CD4-positive, alpha-beta memory T cell (primary cell): Measurements from ENCODE around the gene CCNJ. TPM values are rescaled to one million over a fixed set of nuclear protein-coding genes. Genes with fewer than 3 reads are reported as not detected.

Source experiments
- CTCF ChIA-PET: fragments of 350-600 bp; sonication (Branson Sonifier 250); formaldehyde crosslinking; loops from one replicate; lab custom pipeline; 2021; ENCODE audit warnings: inconsistent platforms; ENCODE audit not compliant: partially characterized antibody; lab: Charles Lee
- POLR2A ChIA-PET: fragments of 350-600 bp; sonication (Branson Sonifier 250); formaldehyde crosslinking; loops from one replicate; lab custom pipeline; 2021; ENCODE audit not compliant: partially characterized antibody; lab: Charles Lee
- DNase-seq, 5 donors: peaks; one replicate each; pipeline versions ENCODE4 v3.0.0 to v3.0.0-alpha.2; 2020 to 2022; ENCODE audit warnings: mixed read lengths in 1 of 5
- H3K27ac ChIP-seq: one replicate; pipeline ENCODE4 v1.7.0; 2013; ENCODE audit warnings: low read depth, low read length
- H3K27me3 ChIP-seq: 2 replicates; pipeline ENCODE4 v1.7.0; 2013; ENCODE audit warnings: mild to moderate bottlenecking, low read length, moderate library complexity; ENCODE audit not compliant: insufficient read depth
- H3K36me3 ChIP-seq: 2 replicates; pipeline ENCODE4 v1.7.0; 2013; ENCODE audit warnings: mild to moderate bottlenecking, low read length, moderate library complexity; ENCODE audit not compliant: insufficient read depth
- H3K4me1 ChIP-seq: 2 replicates; pipeline ENCODE4 v1.7.0; 2013; ENCODE audit warnings: mild to moderate bottlenecking, low read length, moderate library complexity; ENCODE audit not compliant: insufficient read depth
- H3K4me3 ChIP-seq, 2 donors: one replicate each; pipeline ENCODE4 v1.7.0; 2013; ENCODE audit warnings: low read length in 2 of 2, mild to moderate bottlenecking in 1 of 2
- H3K9me3 ChIP-seq, 2 donors: one replicate each; pipeline ENCODE4 v1.7.0; 2013; ENCODE audit warnings: low read length in 2 of 2, control low read depth in 1 of 2; ENCODE audit not compliant: control insufficient read depth in 1 of 2
- H3K27ac Mint-ChIP-seq, 7 donors: one replicate each; pipeline ENCODE4 v1.8.0; 2020 to 2021; ENCODE audit warnings: mixed read lengths in 7 of 7, mild to moderate bottlenecking in 6 of 7, inconsistent platforms in 3 of 7, moderate library complexity in 3 of 7
- H3K27me3 Mint-ChIP-seq, 2 donors: one replicate each; pipeline ENCODE4 v1.8.0; 2020 to 2021; ENCODE audit warnings: mixed read lengths in 2 of 2
- H3K36me3 Mint-ChIP-seq, 2 donors: one replicate each; pipeline ENCODE4 v1.8.0; 2020 to 2021; ENCODE audit warnings: mixed read lengths in 2 of 2, inconsistent platforms in 1 of 2, mild to moderate bottlenecking in 1 of 2
- H3K4me1 Mint-ChIP-seq, 4 donors: one replicate each; pipeline ENCODE4 v1.8.0; 2020 to 2021; ENCODE audit warnings: mixed read lengths in 4 of 4, mild to moderate bottlenecking in 1 of 4
- H3K4me3 Mint-ChIP-seq, 8 donors: one replicate each; pipeline ENCODE4 v1.8.0; 2020 to 2021; ENCODE audit warnings: mixed read lengths in 8 of 8, mild to moderate bottlenecking in 7 of 8, moderate library complexity in 6 of 8, inconsistent platforms in 3 of 8
- H3K9me3 Mint-ChIP-seq, 8 donors: one replicate each; pipeline ENCODE4 v1.8.0; 2020 to 2021; ENCODE audit warnings: mixed read lengths in 8 of 8, mild to moderate bottlenecking in 5 of 8, inconsistent platforms in 3 of 8, moderate library complexity in 1 of 8
- intact Hi-C: fragments of 100-400 bp; cut with micrococcal nuclease; formaldehyde crosslinking; loops from one replicate; pipeline ENCODE4 v1.15.1; 2023
- polyA plus RNA-seq, 2 donors: library from polyadenylated mRNA; unstranded; fragments of 300-500 nt; fragmentation: Illumina TruSeq; gene quantifications; one replicate each; pipeline ENCODE4 v1.2.3, GENCODE V29; 2021
- total RNA-seq, 2 experiments: library from RNA; stranded (reverse); gene quantifications; one replicate each; pipeline ENCODE4 v1.2.3, GENCODE V29; 2021

The CCNJ gene
- total and polyA plus RNA-seq, 4 experiments from 2014 or later = 0.43 to 7.1 (median 4.2) TPM

GRCh38 chr10:96053985-96054384, 10.6 kb downstream of the CCNJ start:
- no peak for DNase-seq
- no peak overlapping the region for H3K4me3 ChIP-seq
- intact Hi-C loops = no loop called here
- H3K4me1 Mint-ChIP-seq = peaks cover 6 to 23% (median 7%) of the 10 kb centered on the region in 4 donors
- no peaks in the 10 kb centered on the region for H3K4me1 ChIP-seq
- no peak overlapping the region for H3K27ac ChIP-seq
- CTCF ChIA-PET = no interaction called here
- no peaks in the 10 kb centered on the region for H3K9me3 ChIP-seq
- no peaks in the 10 kb centered on the region for H3K27me3 ChIP-seq
- POLR2A ChIA-PET = no interaction called here
- peaks cover 22% of the 10 kb centered on the region for H3K36me3 ChIP-seq
- no peaks in the 10 kb centered on the region for H3K9me3 Mint-ChIP-seq
- H3K36me3 Mint-ChIP-seq = peaks cover 47 to 53% of the 10 kb centered on the region in 2 donors
- H3K4me3 Mint-ChIP-seq = no peak overlapping the region
- H3K27me3 Mint-ChIP-seq = no peaks in the 10 kb centered on the region
- no peak overlapping the region for H3K27ac Mint-ChIP-seq

GRCh38 chr10:96056787-96057186, 13.4 kb downstream of the CCNJ start:
- Histone ChIP-seq H3K4me1 (no peaks in the 10 kb centered on the region), H3K36me3 (peaks cover 26% of the 10 kb centered on the region), H3K27ac (no peak overlapping the region), H3K4me3 (no peak overlapping the region), H3K9me3 (no peaks in the 10 kb centered on the region), H3K27me3 (no peaks in the 10 kb centered on the region)
- Mint-ChIP-seq H3K27me3 (no peaks in the 10 kb centered on the region), H3K4me1 (peaks cover 3 to 19% (median 5%) of the 10 kb centered on the region in 4 donors), H3K36me3 (peaks cover 58% of the 10 kb centered on the region in 2 donors), H3K27ac (no peak overlapping the region), H3K4me3 (no peak overlapping the region), H3K9me3 (no peaks in the 10 kb centered on the region)
- intact Hi-C loops = no loop called here
- ChIA-PET CTCF (interaction anchor here (1.6 kb wide), 1 partner anchor 41 kb away, joined by 3 read pairs; no protein-coding TSS in a partner anchor), POLR2A (no interaction called here)
- no peak for DNase-seq

DNA sequence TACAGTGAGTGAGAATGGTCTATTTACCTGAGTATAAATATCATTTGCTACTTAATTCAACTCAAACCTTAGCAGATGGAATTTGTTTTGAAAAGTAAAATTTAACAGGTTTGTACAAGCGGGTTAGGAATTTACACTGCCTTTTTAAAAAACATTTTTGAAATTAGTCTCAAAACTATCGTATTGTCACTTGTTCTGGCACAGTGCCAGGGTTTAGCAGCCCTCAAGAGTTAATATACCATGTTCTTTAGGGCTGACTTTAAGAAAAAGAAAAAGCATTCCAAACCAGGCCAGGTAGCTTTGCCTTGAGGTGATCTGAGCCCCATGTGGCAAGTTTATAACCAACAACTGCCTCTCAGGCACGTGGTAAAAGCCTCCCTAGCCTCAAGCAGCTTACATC, 17.8 kb downstream of the CCNJ start:
- peaks cover 0 to 10% (median 0%) of the 10 kb centered on the region in 4 donors for H3K4me1 Mint-ChIP-seq
- intact Hi-C loops = no loop called here

DNA sequence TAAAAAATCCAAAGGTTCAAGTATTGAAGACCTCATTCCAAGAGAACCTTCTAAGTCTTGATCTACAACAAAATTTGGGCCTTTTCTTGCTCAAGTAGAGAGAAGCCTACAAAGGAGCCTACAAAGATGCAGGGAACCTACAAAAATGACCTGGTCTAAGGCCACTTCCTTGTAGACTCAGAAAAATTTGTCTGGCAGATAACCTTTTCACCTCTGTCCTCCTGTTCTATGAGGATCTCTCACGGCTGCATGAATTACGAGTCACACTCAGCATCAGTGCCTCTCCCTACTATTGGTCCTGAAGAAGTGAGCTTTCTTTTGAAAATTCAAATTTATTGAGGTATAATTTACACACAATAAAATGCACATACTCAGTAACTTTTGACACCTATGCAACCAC, 29.3 kb downstream of the CCNJ start:
- Histone ChIP-seq H3K4me3 (no peak overlapping the region), H3K36me3 (no peaks in the 10 kb centered on the region), H3K4me1 (no peaks in the 10 kb centered on the region), H3K27me3 (no peaks in the 10 kb centered on the region), H3K9me3 (no peaks in the 10 kb centered on the region), H3K27ac (no peak overlapping the region)
- H3K27ac Mint-ChIP-seq = peak overlapping the region in 1 of 7 donors; percentile 9
- ChIA-PET POLR2A (no interaction called here), CTCF (interaction anchor here (0.8 kb wide), 1 partner anchor 10 kb away, joined by 3 read pairs; no protein-coding TSS in a partner anchor)
- peaks cover 2 to 6% of the 10 kb centered on the region in 2 donors for H3K36me3 Mint-ChIP-seq
- H3K9me3 Mint-ChIP-seq = no peaks in the 10 kb centered on the region
- intact Hi-C loops = no loop called here
- peaks cover 6 to 12% (median 7%) of the 10 kb centered on the region in 4 donors for H3K4me1 Mint-ChIP-seq
- no peak overlapping the region for H3K4me3 Mint-ChIP-seq
- DNase-seq = no peak
- H3K27me3 Mint-ChIP-seq = no peaks in the 10 kb centered on the region

More for the DNA sequence above, 17.8 kb downstream of the CCNJ start:
- Histone ChIP-seq H3K9me3 (no peaks in the 10 kb centered on the region), H3K27ac (no peak overlapping the region), H3K4me1 (no peaks in the 10 kb centered on the region), H3K27me3 (no peaks in the 10 kb centered on the region), H3K36me3 (peaks cover 26% of the 10 kb centered on the region), H3K4me3 (no peak overlapping the region)
- no peak for DNase-seq
- POLR2A ChIA-PET = no interaction called here
- Mint-ChIP-seq H3K36me3 (peaks cover 52% of the 10 kb centered on the region in 2 donors), H3K4me3 (no peak overlapping the region), H3K27me3 (no peaks in the 10 kb centered on the region), H3K9me3 (no peaks in the 10 kb centered on the region), H3K27ac (no peak overlapping the region)
- CTCF ChIA-PET = interaction anchor here (0.9 kb wide), 1 partner anchor 191 kb away, joined by 3 read pairs; no protein-coding TSS in a partner anchor

- H3K4me3 Mint-ChIP-seq = no peak overlapping the region
- no peak for DNase-seq
- H3K27me3 Mint-ChIP-seq = no peaks in the 10 kb centered on the region
- no peaks in the 10 kb centered on the region for H3K4me1 ChIP-seq
- no peaks in the 10 kb centered on the region for H3K9me3 ChIP-seq
- H3K4me1 Mint-ChIP-seq = peaks cover 6 to 12% (median 7%) of the 10 kb centered on the region in 4 donors
- H3K4me3 ChIP-seq = no peak overlapping the region
- no peaks in the 10 kb centered on the region for H3K27me3 ChIP-seq
- POLR2A ChIA-PET = interaction anchor here (1.2 kb wide), 1 partner anchor 16 kb away, joined by 3 read pairs; no protein-coding TSS in a partner anchor
- CTCF ChIA-PET = no interaction called here
- H3K9me3 Mint-ChIP-seq = no peaks in the 10 kb centered on the region
- peaks cover 2 to 9% of the 10 kb centered on the region in 2 donors for H3K36me3 Mint-ChIP-seq
- peak overlapping the region in 1 of 7 donors; percentile 2 for H3K27ac Mint-ChIP-seq
- intact Hi-C loops = no loop called here
- no peaks in the 10 kb centered on the region for H3K36me3 ChIP-seq
- H3K27ac ChIP-seq = no peak overlapping the region
Measured at GRCh38 chr10:96073722-96074121, 30.3 kb downstream of the CCNJ start.

- no peaks in the 10 kb centered on the region for H3K4me1 ChIP-seq
- H3K27me3 Mint-ChIP-seq = no peaks in the 10 kb centered on the region
- H3K4me3 ChIP-seq = no peak overlapping the region
- H3K27me3 ChIP-seq = no peaks in the 10 kb centered on the region
- ChIA-PET POLR2A (interaction anchor here (1.5 kb wide), 1 partner anchor 31 kb away, joined by 3 read pairs; the partner anchor contains the start of gene CCNJ), CTCF (no interaction called here)
- no peaks in the 10 kb centered on the region for H3K36me3 ChIP-seq
- H3K27ac ChIP-seq = no peak overlapping the region
- H3K27ac Mint-ChIP-seq = no peak overlapping the region
- H3K9me3 ChIP-seq = no peaks in the 10 kb centered on the region
- no peak overlapping the region for H3K4me3 Mint-ChIP-seq
- peaks cover 6 to 12% (median 7%) of the 10 kb centered on the region in 4 donors for H3K4me1 Mint-ChIP-seq
- no peak for DNase-seq
- no peaks in the 10 kb centered on the region for H3K9me3 Mint-ChIP-seq
- intact Hi-C loops = no loop called here
- H3K36me3 Mint-ChIP-seq = peaks cover 3 to 18% of the 10 kb centered on the region in 2 donors
Measured at GRCh38 chr10:96074776-96075175, 31.4 kb downstream of the CCNJ start.

GRCh38 chr10:96075977-96076376, 32.6 kb downstream of the CCNJ start:
- no peak overlapping the region for H3K4me3 Mint-ChIP-seq

More at GRCh38 chr10:96075977-96076376, 32.6 kb downstream of the CCNJ start:
- Mint-ChIP-seq H3K9me3 (no peaks in the 10 kb centered on the region), H3K27ac (peak overlapping the region in 1 of 7 donors; percentile 9), H3K4me1 (peaks cover 6 to 12% (median 7%) of the 10 kb centered on the region in 4 donors), H3K27me3 (no peaks in the 10 kb centered on the region), H3K36me3 (peaks cover 6 to 27% of the 10 kb centered on the region in 2 donors)
- intact Hi-C loops = no loop called here
- no peaks in the 10 kb centered on the region for H3K27me3 ChIP-seq
- DNase-seq = no peak
- H3K27ac ChIP-seq = no peak overlapping the region
- no peak overlapping the region for H3K4me3 ChIP-seq
- H3K9me3 ChIP-seq = no peaks in the 10 kb centered on the region
- H3K36me3 ChIP-seq = no peaks in the 10 kb centered on the region
- POLR2A ChIA-PET = interaction anchor here (1.2 to 1.5 kb wide), 2 partner anchors 32 to 54 kb away, joined by 3 to 6 read pairs; partner anchors contain the start of genes CCNJ and ZNF518A
- H3K4me1 ChIP-seq = no peaks in the 10 kb centered on the region
- CTCF ChIA-PET = interaction anchor here (1.1 kb wide), 1 partner anchor 42 kb away, joined by 3 read pairs; no protein-coding TSS in a partner anchor
